Activated T-cell treated with anti-CD3 and anti-CD28 coated beads for 1 hour (primary cell): ENCODE data around the gene RBM38.
A peak's percentile ranks its signal among the peaks of the same experiment; 100 is the strongest.

Experiments
- DNase-seq: peaks from one replicate; pipeline ENCODE4 v3.0.0-alpha.2; 2020; ENCODE audit warnings: low read depth

RBM38 gene

GRCh38 chr20:57374931-57375651 is 16.1 kb upstream of the RBM38 start:
- no peak for DNase-seq

- no peak for DNase-seq
Measured at GRCh38 chr20:57375652-57376230, 15.5 kb upstream of the RBM38 start.

GRCh38 chr20:57377350-57377749 is 13.8 kb upstream of the RBM38 start:
- DNase-seq = no peak

GRCh38 chr20:57378107-57378506 is 13.1 kb upstream of the RBM38 start:
- no peak for DNase-seq

GRCh38 chr20:57378646-57379262 is 12.4 kb upstream of the RBM38 start:
- DNase-seq = no peak

GRCh38 chr20:57379263-57379647 is 11.9 kb upstream of the RBM38 start:
- no peak for DNase-seq

- no peak for DNase-seq
Measured at GRCh38 chr20:57380081-57380750, 11.0 kb upstream of the RBM38 start.

- peak; percentile 84 for DNase-seq
Measured at GRCh38 chr20:57381596-57382503, 9.3 kb upstream of the RBM38 start.

- DNase-seq = no peak
Measured at GRCh38 chr20:57382516-57382915, 8.7 kb upstream of the RBM38 start.

GRCh38 chr20:57383447-57384347 is 7.5 kb upstream of the RBM38 start:
- no peak for DNase-seq

- DNase-seq = no peak
Measured at GRCh38 chr20:57384486-57384885, 6.7 kb upstream of the RBM38 start.

- DNase-seq = no peak
Measured at GRCh38 chr20:57384953-57385761, 6.0 kb upstream of the RBM38 start.

- DNase-seq = no peak
Measured at GRCh38 chr20:57385940-57386339, 5.3 kb upstream of the RBM38 start.

GRCh38 chr20:57386762-57387161 is 4.4 kb upstream of the RBM38 start:
- no peak for DNase-seq

GRCh38 chr20:57387463-57387862 is 3.7 kb upstream of the RBM38 start:
- DNase-seq = no peak

GRCh38 chr20:57387945-57388371 is 3.2 kb upstream of the RBM38 start:
- DNase-seq = no peak

GRCh38 chr20:57388953-57389694 is 2.1 kb upstream of the RBM38 start:
- peak; percentile 51 for DNase-seq

GRCh38 chr20:57389695-57390603 is 1.2 kb upstream of the RBM38 start:
- DNase-seq = no peak
